Colonic mucosa (tissue), 4 donors: Measurements from ENCODE around the gene UBXN1. TPM values are rescaled to one million over a fixed set of nuclear protein-coding genes. Genes with fewer than 3 reads are reported as not detected.
A peak's percentile ranks its signal among the peaks of the same experiment; 100 is the strongest.

Experiments
- DNase-seq: peaks from one replicate; pipeline ENCODE4 v3.0.0-alpha.2; 2020
- H3K27ac ChIP-seq: fragments of 200-600 bp; one replicate; pipeline ENCODE4 v1.8.0; 2021
- H3K27me3 ChIP-seq: fragments of 200-600 bp; one replicate; pipeline ENCODE4 v1.8.0; 2021
- H3K36me3 ChIP-seq: fragments of 200-600 bp; one replicate; pipeline ENCODE4 v1.8.0; 2021
- H3K4me1 ChIP-seq: fragments of 200-600 bp; one replicate; pipeline ENCODE4 v1.8.0; 2021; ENCODE audit warnings: mild to moderate bottlenecking
- H3K4me3 ChIP-seq: fragments of 200-600 bp; one replicate; pipeline ENCODE4 v1.8.0; 2021
- H3K9ac ChIP-seq, 2 donors: one replicate each; pipeline ENCODE4 v1.7.0; 2013; ENCODE audit warnings: control low read depth in 2 of 2, low read depth in 2 of 2, low read length in 2 of 2
- H3K9me3 ChIP-seq: fragments of 200-600 bp; one replicate; pipeline ENCODE4 v1.8.0; 2021
- intact Hi-C: fragments of 100-400 bp; cut with DNase I; formaldehyde crosslinking; loops from one replicate; pipeline ENCODE4 v1.14.1; 2022
- total RNA-seq, 2 donors: library from RNA; stranded (reverse); fragmentation: NEBNext Ultra II Directional in 1 of 2; extraction: Animal tissue kit (Norgen Biotek cat#: 25700) in 1 of 2; gene quantifications; one replicate each; pipeline ENCODE4 v1.2.1, GENCODE V29; 2021
- TF ChIP-seq, protein P1 (sequence below): fragments of 200-600 bp; IDR thresholded peaks from one replicate; pipeline ENCODE4 v1.8.0; 2022; ENCODE audit warnings: antibody characterized with exemption, mild to moderate bottlenecking
- donor health status: healthy.
- donor health status: DM: no; HTN: no; CAD: no.
- donor health status: DM: no; HTN: no; CAD: no.

UBXN1 gene
- total RNA-seq, 2 donors from 2014 or later: 74.8 to 87.8 TPM

DNA sequence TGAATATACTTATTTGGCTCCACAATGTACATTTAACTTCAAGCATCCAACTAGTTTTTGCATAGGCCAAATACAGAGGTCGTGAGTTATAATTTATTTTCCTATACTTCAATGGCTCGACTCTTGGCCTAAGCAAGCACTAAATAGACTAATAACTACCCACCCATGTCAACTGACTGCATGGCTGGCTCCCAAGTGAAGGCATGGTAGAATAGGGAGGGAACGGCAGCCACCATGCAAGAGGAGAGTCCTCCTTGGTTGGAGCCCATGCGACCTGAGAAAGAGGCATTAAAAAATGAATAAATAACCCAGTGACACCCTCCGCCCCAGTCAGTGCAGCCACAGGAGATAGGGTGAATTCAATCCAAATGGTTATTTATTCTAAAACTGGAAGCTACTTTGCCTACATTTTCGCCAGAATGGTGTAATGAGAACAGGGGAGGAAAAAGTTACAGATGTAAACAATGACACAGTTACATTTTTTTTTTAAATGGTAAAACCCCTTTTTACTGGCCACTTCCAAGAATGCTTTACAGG lies 33.5 kb upstream of the UBXN1 start:
- intact Hi-C loops: loop anchor here (5.0 to 10.0 kb wide), 2 partner anchors 52 to 110 kb away; partner anchors contain the start of gene POLR2G
- TF ChIP-seq, protein P1, sequence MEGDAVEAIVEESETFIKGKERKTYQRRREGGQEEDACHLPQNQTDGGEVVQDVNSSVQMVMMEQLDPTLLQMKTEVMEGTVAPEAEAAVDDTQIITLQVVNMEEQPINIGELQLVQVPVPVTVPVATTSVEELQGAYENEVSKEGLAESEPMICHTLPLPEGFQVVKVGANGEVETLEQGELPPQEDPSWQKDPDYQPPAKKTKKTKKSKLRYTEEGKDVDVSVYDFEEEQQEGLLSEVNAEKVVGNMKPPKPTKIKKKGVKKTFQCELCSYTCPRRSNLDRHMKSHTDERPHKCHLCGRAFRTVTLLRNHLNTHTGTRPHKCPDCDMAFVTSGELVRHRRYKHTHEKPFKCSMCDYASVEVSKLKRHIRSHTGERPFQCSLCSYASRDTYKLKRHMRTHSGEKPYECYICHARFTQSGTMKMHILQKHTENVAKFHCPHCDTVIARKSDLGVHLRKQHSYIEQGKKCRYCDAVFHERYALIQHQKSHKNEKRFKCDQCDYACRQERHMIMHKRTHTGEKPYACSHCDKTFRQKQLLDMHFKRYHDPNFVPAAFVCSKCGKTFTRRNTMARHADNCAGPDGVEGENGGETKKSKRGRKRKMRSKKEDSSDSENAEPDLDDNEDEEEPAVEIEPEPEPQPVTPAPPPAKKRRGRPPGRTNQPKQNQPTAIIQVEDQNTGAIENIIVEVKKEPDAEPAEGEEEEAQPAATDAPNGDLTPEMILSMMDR: no peak

DNA sequence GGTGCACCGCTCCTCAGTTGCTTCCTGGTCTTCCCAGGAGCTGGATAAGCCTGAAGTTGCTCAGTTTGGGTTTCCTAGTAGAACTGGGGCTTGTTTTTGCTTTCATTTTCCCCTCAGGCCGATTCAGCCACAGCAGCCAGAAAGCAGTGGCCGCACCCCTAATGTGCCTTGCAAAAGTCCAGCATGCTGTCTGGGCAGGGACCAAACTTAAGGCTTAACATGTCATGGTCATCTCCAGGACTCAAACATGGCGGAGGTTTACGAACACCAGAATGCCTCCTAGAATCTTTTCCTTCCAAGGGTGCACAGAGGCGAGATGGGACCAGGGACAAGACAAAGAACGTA lies 31.1 kb upstream of the UBXN1 start:
- Histone ChIP-seq H3K4me1 (peaks cover 8% of the 10 kb centered on the region), H3K36me3 (no peaks in the 10 kb centered on the region), H3K9me3 (no peaks in the 10 kb centered on the region), H3K9ac (peak overlapping the region; percentile 75 to 95), H3K4me3 (peak overlapping the region; percentile 49), H3K27me3 (no peaks in the 10 kb centered on the region), H3K27ac (peak overlapping the region; percentile 91)
- TF ChIP-seq, protein P1: no peak
- intact Hi-C loops: loop anchor here (5.0 to 10.0 kb wide), 2 partner anchors 55 to 112 kb away; partner anchors contain the start of gene POLR2G
- DNase-seq: peak; percentile 45

More for the DNA sequence above, 33.5 kb upstream of the UBXN1 start:
- H3K27ac ChIP-seq: no peak overlapping the region
- DNase-seq: no peak
- H3K36me3 ChIP-seq: peaks cover 19% of the 10 kb centered on the region
- no peaks in the 10 kb centered on the region for H3K4me1 ChIP-seq
- no peaks in the 10 kb centered on the region for H3K9me3 ChIP-seq
- no peak overlapping the region for H3K4me3 ChIP-seq
- H3K9ac ChIP-seq: peak overlapping the region in 1 of 2 donors; percentile 21
- H3K27me3 ChIP-seq: no peaks in the 10 kb centered on the region

DNA sequence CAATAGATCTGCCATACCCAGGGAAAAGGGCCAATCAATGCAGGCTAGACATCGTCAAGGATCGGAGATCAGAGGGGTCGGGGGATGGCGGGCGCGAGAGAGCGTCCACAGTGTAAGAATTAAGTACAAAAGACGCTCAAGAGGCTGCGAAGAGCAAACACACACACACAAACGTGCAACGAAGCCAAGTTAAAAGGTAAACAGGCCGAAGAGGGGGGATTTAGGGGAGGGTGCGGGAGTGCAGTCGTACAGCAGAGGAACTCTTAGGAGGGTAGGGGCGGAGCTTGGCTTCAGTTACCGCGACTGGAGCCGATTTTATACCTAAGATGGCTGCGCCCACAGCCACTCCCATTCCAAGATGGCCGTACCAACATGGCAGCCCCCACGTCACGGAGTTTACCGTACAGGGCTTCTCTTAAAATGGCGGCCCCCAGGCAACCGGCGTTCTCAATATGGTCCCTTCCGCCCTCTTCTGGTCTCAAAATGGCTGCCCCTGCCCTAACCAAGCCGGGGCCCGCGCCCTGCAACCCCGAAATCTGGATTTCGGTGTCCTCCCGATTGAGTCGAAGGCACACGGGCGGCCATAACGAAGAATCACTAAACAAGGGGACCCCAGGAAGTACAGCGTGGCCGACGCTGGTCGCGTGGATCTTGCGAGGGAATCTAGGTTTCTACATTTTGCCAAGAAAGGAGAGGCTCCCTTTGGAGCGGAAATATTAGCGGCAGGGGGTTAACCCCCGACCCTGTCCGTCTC lies 30.6 kb upstream of the UBXN1 start:
- Histone ChIP-seq H3K4me1 (peaks cover 8% of the 10 kb centered on the region), H3K9ac (peak overlapping the region; percentile 75 to 95), H3K27ac (peak overlapping the region; percentile 91), H3K9me3 (no peaks in the 10 kb centered on the region), H3K36me3 (no peaks in the 10 kb centered on the region), H3K27me3 (no peaks in the 10 kb centered on the region), H3K4me3 (peak overlapping the region; percentile 49)
- DNase-seq: peak; percentile 97
- TF ChIP-seq, protein P1: no peak
- intact Hi-C loops: no loop called here

DNA sequence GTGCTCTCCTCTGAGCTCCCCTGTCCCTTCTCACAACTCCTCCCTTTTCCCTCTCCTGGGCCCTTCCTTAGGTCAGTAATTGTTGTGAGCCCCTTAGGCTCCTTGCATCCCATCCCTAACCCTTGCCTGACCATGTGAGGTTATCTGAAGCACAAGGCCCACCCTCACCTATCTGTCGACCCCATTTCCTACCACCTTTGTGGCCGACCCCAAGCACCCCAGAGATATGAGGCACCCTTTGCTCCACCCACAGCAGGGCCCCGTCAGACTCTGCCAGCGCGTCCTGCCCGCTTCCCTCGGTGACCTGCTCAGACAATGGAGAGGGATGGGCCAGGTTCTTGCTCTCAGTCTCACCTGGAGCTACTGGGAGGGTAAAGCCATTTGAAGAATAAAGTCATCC lies 29.9 kb upstream of the UBXN1 start:
- Histone ChIP-seq H3K36me3 (no peaks in the 10 kb centered on the region), H3K4me1 (peaks cover 8% of the 10 kb centered on the region), H3K9ac (peak overlapping the region; percentile 75 to 95), H3K4me3 (peak overlapping the region; percentile 49), H3K27ac (peak overlapping the region; percentile 91), H3K27me3 (no peaks in the 10 kb centered on the region), H3K9me3 (no peaks in the 10 kb centered on the region)
- TF ChIP-seq, protein P1: no peak
- peak; percentile 59 for DNase-seq
- intact Hi-C loops: no loop called here

DNA sequence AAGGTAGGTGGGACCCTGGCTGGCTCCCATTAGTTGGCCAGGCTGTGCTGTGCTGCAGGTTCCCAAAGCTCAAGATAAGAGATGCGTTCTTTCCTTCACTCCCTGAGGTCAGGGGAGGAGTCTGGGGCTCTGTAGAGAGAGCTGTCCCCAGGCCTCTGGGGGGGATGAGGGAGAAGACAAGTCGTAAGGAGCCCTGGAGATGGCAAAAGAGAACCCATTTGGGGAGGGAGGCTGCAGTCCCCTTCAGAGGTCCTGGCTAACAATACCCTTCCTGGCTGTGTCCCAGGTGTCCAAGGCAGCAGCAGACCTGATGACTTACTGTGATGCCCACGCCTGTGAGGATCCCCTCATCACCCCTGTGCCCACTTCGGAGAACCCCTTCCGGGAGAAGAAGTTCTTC lies 29.5 kb upstream of the UBXN1 start:
- Histone ChIP-seq H3K36me3 (no peaks in the 10 kb centered on the region), H3K9me3 (no peaks in the 10 kb centered on the region), H3K27ac (peak overlapping the region; percentile 91), H3K4me3 (peak overlapping the region; percentile 49), H3K4me1 (peaks cover 8% of the 10 kb centered on the region), H3K9ac (peak overlapping the region; percentile 75 to 95), H3K27me3 (no peaks in the 10 kb centered on the region)
- DNase-seq: no peak
- TF ChIP-seq, protein P1: no peak
- intact Hi-C loops: no loop called here
